Parietal lobe (tissue), 2 donors: ENCODE measurements around the gene TUT1. TPM values are rescaled to one million over a fixed set of nuclear protein-coding genes. Genes with fewer than 3 reads are reported as not detected.

Experiments
- small RNA-seq: library from RNA; depleted of rRNA; stranded (forward); fragments of <200 nt; gene quantifications from one replicate; pipeline ENCODE3, GENCODE V24; 2014; ENCODE audit warnings: low replicate concordance
- total RNA-seq: library from RNA; depleted of rRNA; stranded (reverse); fragments of >200 nt; gene quantifications from one replicate; pipeline ENCODE4 v1.2.3, GENCODE V29; 2014

Gene TUT1
- total RNA-seq = 7.5 TPM

GRCh38 chr11:62591448-62592145, at the start of gene TUT1:
TUT1 (minus strand) TSS chr11:62591523; CDS start chr11:62591485, 38 bp downstream.

DNA sequence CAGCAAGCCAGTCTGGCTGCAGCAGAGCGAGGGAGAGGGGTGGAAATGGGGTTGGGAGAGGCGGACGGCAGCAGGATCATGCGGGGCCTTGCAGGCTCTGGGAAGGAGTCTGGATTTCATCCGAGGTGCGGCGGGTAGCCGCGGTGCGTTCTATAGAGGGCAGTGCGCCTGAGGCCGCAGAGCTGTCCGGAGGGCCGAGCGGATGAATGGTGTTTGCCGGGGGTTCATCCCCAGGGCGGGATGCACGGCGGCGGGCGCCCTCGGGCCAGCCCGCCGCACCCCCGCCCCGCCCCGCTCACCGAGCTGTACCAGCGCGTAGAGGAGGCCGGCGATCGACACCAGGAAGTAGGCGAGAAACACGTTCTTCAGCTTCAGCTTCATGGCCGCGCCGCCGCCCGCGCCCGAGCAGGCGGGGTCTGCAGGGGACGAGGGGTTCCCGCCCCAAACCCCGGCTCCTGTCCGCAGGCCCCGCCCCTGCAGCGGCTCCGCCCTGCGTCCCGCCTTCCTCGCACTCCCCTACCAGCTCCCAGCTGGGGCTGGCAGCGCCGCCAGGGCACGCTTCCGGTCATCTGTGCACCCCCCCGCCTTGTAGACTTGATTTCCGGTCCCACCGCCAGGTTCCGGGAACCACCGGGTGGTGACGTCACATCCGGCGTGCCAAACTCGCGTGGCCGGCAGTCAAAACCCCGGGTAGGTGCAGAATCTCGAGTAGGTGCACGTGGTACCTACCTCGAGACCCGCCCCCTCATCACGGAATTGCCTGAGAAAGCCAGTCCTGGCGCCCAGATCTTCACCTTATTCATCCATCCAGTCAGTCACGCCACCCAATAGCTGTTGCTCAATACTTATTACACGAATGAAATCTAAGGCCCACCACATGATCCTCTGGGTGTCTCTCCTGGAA, 30.5 kb upstream of the TUT1 start, which contains the start of gene B3GAT3:
Gene B3GAT3 (minus strand): TSS at position 420 of the 904 bp plus-strand sequence. CDS start 39 bp downstream, at position 381.

GRCh38 chr11:62612366-62613290, 21.3 kb upstream of the TUT1 start, which contains the start of the genes EML3 and ROM1:
EML3 (minus strand) TSS chr11:62612775; CDS start chr11:62612457, 318 bp downstream.
ROM1 (plus strand) TSS chr11:62613257; CDS start chr11:62613282, 25 bp downstream.

GRCh38 chr11:62601372-62602140, 10.2 kb upstream of the TUT1 start, which contains the start of gene MTA2:
MTA2 (minus strand) TSS chr11:62601865; CDS start chr11:62601450, 415 bp downstream.

GRCh38 chr11:62573592-62574362, 17.5 kb downstream of the TUT1 start, which contains the start of gene EEF1G:
EEF1G (minus strand) TSS chr11:62573891; CDS start chr11:62573842, 49 bp downstream.

GRCh38 chr11:62546244-62546928, 44.9 kb downstream of the TUT1 start, which contains the start of gene AHNAK:
AHNAK (minus strand) TSS chr11:62546806; CDS start chr11:62536098, 10,708 bp downstream.

Small RNA genes within 50 kb of the gene (small RNA-seq; reads per million reads assigned to genes)
- gene AP001458.1 (not detected), gene EEF1G (not detected), gene MIR6747 (not detected)

Other genes starting within 250 kb of the TUT1 start
- gene SCGB1A1, start 172.5 kb downstream of the TUT1 start, total RNA-seq = not detected
- gene AHNAK, start 44.7 kb downstream of the TUT1 start, total RNA-seq = 13.5 TPM
- gene EEF1G, start 17.6 kb downstream of the TUT1 start, total RNA-seq = 1,400 TPM
- gene MTA2, start 10.3 kb upstream of the TUT1 start, total RNA-seq = 139 TPM
- 5.9 TPM for gene EML3, start 21.3 kb upstream of the TUT1 start, total RNA-seq
- gene ROM1, start 21.7 kb upstream of the TUT1 start, total RNA-seq = 0.94 TPM
- gene B3GAT3, start 30.5 kb upstream of the TUT1 start, total RNA-seq = 22.5 TPM
- 64.8 TPM for gene GANAB, start 55.1 kb upstream of the TUT1 start, total RNA-seq
- gene INTS5, start 61.8 kb upstream of the TUT1 start, total RNA-seq = 16.3 TPM
- gene C11orf98, start 73.7 kb upstream of the TUT1 start, total RNA-seq = 19.7 TPM
- gene CSKMT, start 73.8 kb upstream of the TUT1 start, total RNA-seq = 8.8 TPM
- gene UQCC3, start 80.2 kb upstream of the TUT1 start, total RNA-seq = 4.1 TPM
- gene LBHD1, start 80.7 kb upstream of the TUT1 start, total RNA-seq = 5.6 TPM
- 85.1 TPM for gene UBXN1, start 87.5 kb upstream of the TUT1 start, total RNA-seq
- gene LRRN4CL, start 98.0 kb upstream of the TUT1 start, total RNA-seq = 0.31 TPM
- gene BSCL2, start 115.9 kb upstream of the TUT1 start, total RNA-seq = 102 TPM
- 28.8 TPM for gene GNG3, start 116.2 kb upstream of the TUT1 start, total RNA-seq
- 30.0 TPM for gene HNRNPUL2, start 135.9 kb upstream of the TUT1 start, total RNA-seq
- 28.2 TPM for gene TTC9C, start 137.0 kb upstream of the TUT1 start, total RNA-seq
- 13.8 TPM for gene ZBTB3, start 162.6 kb upstream of the TUT1 start, total RNA-seq
- 60.1 TPM for gene POLR2G, start 170.1 kb upstream of the TUT1 start, total RNA-seq
- gene TAF6L, start 179.9 kb upstream of the TUT1 start, total RNA-seq = 16.0 TPM
- 22.8 TPM for gene TMEM179B, start 195.9 kb upstream of the TUT1 start, total RNA-seq
- 15.7 TPM for gene TMEM223, start 200.5 kb upstream of the TUT1 start, total RNA-seq
- 33.2 TPM for gene NXF1, start 213.9 kb upstream of the TUT1 start, total RNA-seq
- 40.1 TPM for gene STX5, start 240.5 kb upstream of the TUT1 start, total RNA-seq
- gene TEX54, start 241.3 kb upstream of the TUT1 start, total RNA-seq = not detected
- 45.7 TPM for gene WDR74, start 248.1 kb upstream of the TUT1 start, total RNA-seq